NCI-H526 treated with DMSO at 0.1 percent for 48 hours (cell line): ENCODE measurements around the gene ZC3H7A.
"Not testable (repeated sequence)": the region's sequence is repeated elsewhere in the genome, so short reads cannot be mapped to it uniquely, and the experiment has no call there.

Experiments used
- DNase-seq: peaks from one replicate; lab custom pipeline; 2025; lab: John Stamatoyannopoulos, UW

Gene ZC3H7A

GRCh38 chr16:11797166-11797956 is at the start of gene ZC3H7A:
TSS of gene ZC3H7A (minus strand) at chr16:11797258. CDS start at chr16:11782354, 14,904 bp downstream.
- peak; percentile 94 for DNase-seq

- DNase-seq = no peak
Observed at GRCh38 chr16:11844499-11844898, 47.4 kb upstream of the ZC3H7A start.

GRCh38 chr16:11843861-11844260 is 46.8 kb upstream of the ZC3H7A start:
- no peak for DNase-seq

GRCh38 chr16:11843206-11843605 is 46.1 kb upstream of the ZC3H7A start:
- DNase-seq = no peak

GRCh38 chr16:11841026-11841425 is 44.0 kb upstream of the ZC3H7A start:
- no peak for DNase-seq

- no peak for DNase-seq
Observed at GRCh38 chr16:11836650-11837244, 39.7 kb upstream of the ZC3H7A start.

GRCh38 chr16:11835891-11836649 is 39.0 kb upstream of the ZC3H7A start:
- no peak for DNase-seq

GRCh38 chr16:11835309-11835708 is 38.3 kb upstream of the ZC3H7A start:
- DNase-seq = no peak

GRCh38 chr16:11833951-11834695 is 37.1 kb upstream of the ZC3H7A start:
- no peak for DNase-seq

GRCh38 chr16:11828696-11829095 is 31.6 kb upstream of the ZC3H7A start:
- no peak for DNase-seq

- not testable (repeated sequence) for DNase-seq
Observed at GRCh38 chr16:11825520-11826165, 28.6 kb upstream of the ZC3H7A start.

- DNase-seq = no peak
Observed at GRCh38 chr16:11824362-11824761, 27.3 kb upstream of the ZC3H7A start.

GRCh38 chr16:11823645-11824044 is 26.6 kb upstream of the ZC3H7A start:
- not testable (repeated sequence) for DNase-seq

GRCh38 chr16:11819798-11820197 is 22.7 kb upstream of the ZC3H7A start:
- no peak for DNase-seq

GRCh38 chr16:11818970-11819369 is 21.9 kb upstream of the ZC3H7A start:
- not testable (repeated sequence) for DNase-seq

- DNase-seq = no peak
Observed at GRCh38 chr16:11816123-11816522, 19.1 kb upstream of the ZC3H7A start.

GRCh38 chr16:11814800-11815199 is 17.7 kb upstream of the ZC3H7A start:
- DNase-seq = not testable (repeated sequence)

- no peak for DNase-seq
Observed at GRCh38 chr16:11806721-11807120, 9.7 kb upstream of the ZC3H7A start.

- no peak for DNase-seq
Observed at GRCh38 chr16:11805556-11805955, 8.5 kb upstream of the ZC3H7A start.

GRCh38 chr16:11801481-11802021 is 4.5 kb upstream of the ZC3H7A start:
- DNase-seq = no peak

- no peak for DNase-seq
Observed at GRCh38 chr16:11800382-11800718, 3.3 kb upstream of the ZC3H7A start.
